HL-60 (cell line): ENCODE measurements around the gene RNF111.

Experiments used
- DNase-seq, 2 experiments: peaks; one replicate each; pipeline ENCODE4 v3.0.0-alpha.2; 2010 to 2020; ENCODE audit warnings: low read depth in 1 of 2, low spot score in 1 of 2
- H3K27ac ChIP-seq: fragments of 250-450 bp; sonication (Bioruptor Pico); replicated peaks from 2 replicates; pipeline ENCODE4 v1.5.1; 2020; ENCODE audit warnings: mild to moderate bottlenecking, moderate library complexity
- H3K27me3 ChIP-seq: fragments of 250-450 bp; sonication (Bioruptor Pico); 2 replicates; pipeline ENCODE4 v1.5.1; 2021; ENCODE audit warnings: mild to moderate bottlenecking, moderate library complexity; ENCODE audit not compliant: insufficient read depth, poor library complexity, severe bottlenecking
- H3K4me3 ChIP-seq: replicated peaks from 2 replicates; pipeline ENCODE4 v1.5.1; 2011; ENCODE audit warnings: mild to moderate bottlenecking, control low read depth, low read length; ENCODE audit not compliant: insufficient read depth
- GABPA ChIP-seq: IDR thresholded peaks from 2 replicates; pipeline ENCODE4 v1.6.1; 2012; ENCODE audit warnings: low read depth
- POLR2AphosphoS5 ChIP-seq: IDR thresholded peaks from 2 replicates; pipeline ENCODE4 v1.6.1; 2012; ENCODE audit warnings: low read depth
- REST ChIP-seq: IDR thresholded peaks from 2 replicates; pipeline ENCODE4 v1.6.1; 2012; ENCODE audit warnings: low read depth; ENCODE audit not compliant: insufficient replicate concordance
- SPI1 ChIP-seq: IDR thresholded peaks from 2 replicates; pipeline ENCODE4 v1.6.1; 2012; ENCODE audit warnings: low read depth, mild to moderate bottlenecking, borderline replicate concordance
- TF ChIP-seq, protein P1 (sequence below): IDR thresholded peaks from one replicate; pipeline ENCODE4 v1.5.1; 2011; ENCODE audit warnings: low read length, control low read depth, inconsistent platforms; ENCODE audit not compliant: insufficient read depth

The RNF111 gene

GRCh38 chr15:59011262-59011952 lies 23.9 kb downstream of the RNF111 start:
- TF ChIP-seq GABPA (no peak), REST (no peak), SPI1 (no peak), POLR2AphosphoS5 (no peak)
- TF ChIP-seq, protein P1, sequence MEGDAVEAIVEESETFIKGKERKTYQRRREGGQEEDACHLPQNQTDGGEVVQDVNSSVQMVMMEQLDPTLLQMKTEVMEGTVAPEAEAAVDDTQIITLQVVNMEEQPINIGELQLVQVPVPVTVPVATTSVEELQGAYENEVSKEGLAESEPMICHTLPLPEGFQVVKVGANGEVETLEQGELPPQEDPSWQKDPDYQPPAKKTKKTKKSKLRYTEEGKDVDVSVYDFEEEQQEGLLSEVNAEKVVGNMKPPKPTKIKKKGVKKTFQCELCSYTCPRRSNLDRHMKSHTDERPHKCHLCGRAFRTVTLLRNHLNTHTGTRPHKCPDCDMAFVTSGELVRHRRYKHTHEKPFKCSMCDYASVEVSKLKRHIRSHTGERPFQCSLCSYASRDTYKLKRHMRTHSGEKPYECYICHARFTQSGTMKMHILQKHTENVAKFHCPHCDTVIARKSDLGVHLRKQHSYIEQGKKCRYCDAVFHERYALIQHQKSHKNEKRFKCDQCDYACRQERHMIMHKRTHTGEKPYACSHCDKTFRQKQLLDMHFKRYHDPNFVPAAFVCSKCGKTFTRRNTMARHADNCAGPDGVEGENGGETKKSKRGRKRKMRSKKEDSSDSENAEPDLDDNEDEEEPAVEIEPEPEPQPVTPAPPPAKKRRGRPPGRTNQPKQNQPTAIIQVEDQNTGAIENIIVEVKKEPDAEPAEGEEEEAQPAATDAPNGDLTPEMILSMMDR = no peak
- DNase-seq = no peak
- H3K27ac ChIP-seq = peak overlapping the region; percentile 55
- no peaks in the 10 kb centered on the region for H3K27me3 ChIP-seq
- no peak overlapping the region for H3K4me3 ChIP-seq

- TF ChIP-seq SPI1 = no peak
- no peak for TF ChIP-seq POLR2AphosphoS5
- TF ChIP-seq, protein P1 = no peak
- no peak for TF ChIP-seq REST
- TF ChIP-seq GABPA = no peak
- no peak for DNase-seq
- H3K27ac ChIP-seq = no peak overlapping the region
- no peaks in the 10 kb centered on the region for H3K27me3 ChIP-seq
- H3K4me3 ChIP-seq = no peak overlapping the region
Measured at GRCh38 chr15:59013246-59013873, 25.9 kb downstream of the RNF111 start.

DNA sequence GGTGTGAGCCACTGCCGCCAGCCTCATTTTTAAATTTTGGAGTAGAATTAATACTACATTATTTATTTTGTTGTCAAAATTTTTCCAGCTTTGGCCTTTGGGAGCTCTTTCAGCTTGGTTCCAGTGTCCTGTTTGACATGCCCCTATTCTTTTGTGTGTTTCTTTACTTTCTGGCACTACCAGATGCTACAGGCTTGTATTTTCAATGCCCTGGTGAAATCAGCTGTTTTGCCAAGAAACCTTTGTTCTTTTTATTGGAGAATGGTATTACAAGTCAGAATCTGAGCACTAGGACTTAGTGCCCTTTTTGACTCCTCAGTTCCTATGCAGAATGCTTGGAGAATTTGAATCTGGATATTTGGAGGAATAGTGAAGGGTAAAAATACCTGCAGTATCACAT lies 26.6 kb downstream of the RNF111 start:
- Histone ChIP-seq H3K27ac (no peak overlapping the region), H3K4me3 (no peak overlapping the region), H3K27me3 (no peaks in the 10 kb centered on the region)
- TF ChIP-seq SPI1 (no peak), POLR2AphosphoS5 (no peak), REST (no peak), GABPA (no peak)
- TF ChIP-seq, protein P1 = no peak
- no peak for DNase-seq
